SK-N-SH (cell line): ENCODE results near the gene SEC31B.

ENCODE experiments used
- CTCF ChIP-seq: fragments of 200-600 bp; sonication (generic); IDR thresholded peaks from 2 replicates; pipeline ENCODE4 v1.6.1; 2017; ENCODE audit warnings: antibody characterized with exemption, mild to moderate bottlenecking, moderate library complexity
- EP300 ChIP-seq, 2 experiments: IDR thresholded peaks; 2 replicates each; pipeline versions ENCODE4 v1.4.0 to v1.6.1; 2012; ENCODE audit warnings: borderline replicate concordance in 1 of 2, low read depth in 1 of 2, low read length in 1 of 2
- EZH2phosphoT487 ChIP-seq: fragments of 200-600 bp; sonication (generic); IDR thresholded peaks from 2 replicates; pipeline ENCODE4 v1.6.1; 2017; ENCODE audit warnings: low read depth, mixed run types, mild to moderate bottlenecking, antibody characterized with exemption, moderate library complexity, borderline replicate concordance
- GABPA ChIP-seq: IDR thresholded peaks from 2 replicates; pipeline ENCODE4 v1.4.0; 2012; ENCODE audit warnings: low read depth, mild to moderate bottlenecking
- MXI1 ChIP-seq: IDR thresholded peaks from 2 replicates; pipeline ENCODE4 v1.6.1; 2012; ENCODE audit warnings: mild to moderate bottlenecking, low read depth, low read length, improper control_type of control experiment
- POLR2AphosphoS5 ChIP-seq: IDR thresholded peaks from 2 replicates; pipeline ENCODE4 v1.6.1; 2012; ENCODE audit warnings: low read depth, low read length
- RAD21 ChIP-seq: IDR thresholded peaks from 2 replicates; pipeline ENCODE4 v1.6.1; 2012; ENCODE audit warnings: mild to moderate bottlenecking, low read length
- REST ChIP-seq: IDR thresholded peaks from 2 replicates; pipeline ENCODE4 v1.6.1; 2012; ENCODE audit warnings: mild to moderate bottlenecking, low read depth, low read length, moderate library complexity
- RFX5 ChIP-seq: IDR thresholded peaks from 2 replicates; pipeline ENCODE4 v1.6.1; 2012; ENCODE audit warnings: mild to moderate bottlenecking, improper control_type of control experiment, low read length
- SMC3 ChIP-seq: IDR thresholded peaks from 2 replicates; pipeline ENCODE4 v1.6.1; 2012; ENCODE audit warnings: low read depth, low read length, improper control_type of control experiment
- TEAD4 ChIP-seq: IDR thresholded peaks from 2 replicates; pipeline ENCODE4 v1.4.0; 2012; ENCODE audit warnings: mild to moderate bottlenecking, borderline replicate concordance; ENCODE audit not compliant: insufficient read depth
- TF ChIP-seq, protein P1 (sequence below): fragments of 150-350 bp; IDR thresholded peaks from 2 replicates; pipeline ENCODE4 v1.6.1; 2017; ENCODE audit warnings: antibody characterized with exemption, low read length, low read depth, borderline replicate concordance
- TF ChIP-seq, protein P2 (sequence below): IDR thresholded peaks from 2 replicates; pipeline ENCODE4 v1.4.0; 2012; ENCODE audit warnings: low read depth
- TF ChIP-seq, protein P3 (sequence below): IDR thresholded peaks from 2 replicates; pipeline ENCODE4 v1.4.0; 2012; ENCODE audit warnings: low read depth, borderline replicate concordance

- TF ChIP-seq CTCF (no peak), REST (no peak), POLR2AphosphoS5 (no peak), EP300 (IDR thresholded peaks at IDR 0.05; ENCODE audit: borderline replicate concordance in 1 of 2, low read depth in 1 of 2, low read length in 1 of 2) (no peak), TEAD4 (no peak), GABPA (no peak), RAD21 (no peak), EZH2phosphoT487 (no peak), SMC3 (no peak), MXI1 (no peak), RFX5 (no peak)
- TF ChIP-seq, protein P1, sequence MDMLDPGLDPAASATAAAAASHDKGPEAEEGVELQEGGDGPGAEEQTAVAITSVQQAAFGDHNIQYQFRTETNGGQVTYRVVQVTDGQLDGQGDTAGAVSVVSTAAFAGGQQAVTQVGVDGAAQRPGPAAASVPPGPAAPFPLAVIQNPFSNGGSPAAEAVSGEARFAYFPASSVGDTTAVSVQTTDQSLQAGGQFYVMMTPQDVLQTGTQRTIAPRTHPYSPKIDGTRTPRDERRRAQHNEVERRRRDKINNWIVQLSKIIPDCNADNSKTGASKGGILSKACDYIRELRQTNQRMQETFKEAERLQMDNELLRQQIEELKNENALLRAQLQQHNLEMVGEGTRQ, result no peak
- TF ChIP-seq, protein P2, sequence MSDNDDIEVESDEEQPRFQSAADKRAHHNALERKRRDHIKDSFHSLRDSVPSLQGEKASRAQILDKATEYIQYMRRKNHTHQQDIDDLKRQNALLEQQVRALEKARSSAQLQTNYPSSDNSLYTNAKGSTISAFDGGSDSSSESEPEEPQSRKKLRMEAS, result no peak
- TF ChIP-seq, protein P3, sequence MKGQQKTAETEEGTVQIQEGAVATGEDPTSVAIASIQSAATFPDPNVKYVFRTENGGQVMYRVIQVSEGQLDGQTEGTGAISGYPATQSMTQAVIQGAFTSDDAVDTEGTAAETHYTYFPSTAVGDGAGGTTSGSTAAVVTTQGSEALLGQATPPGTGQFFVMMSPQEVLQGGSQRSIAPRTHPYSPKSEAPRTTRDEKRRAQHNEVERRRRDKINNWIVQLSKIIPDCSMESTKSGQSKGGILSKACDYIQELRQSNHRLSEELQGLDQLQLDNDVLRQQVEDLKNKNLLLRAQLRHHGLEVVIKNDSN, result no peak
Measured at GRCh38 chr10:100520811-100521210, 1.1 kb upstream of the SEC31B start.
